Dermis lymphatic vessel endothelial cell (primary cell): Measurements from ENCODE around the gene EN2. TPM values are rescaled to one million over a fixed set of nuclear protein-coding genes. Genes with fewer than 3 reads are reported as not detected.

Source experiments
- total RNA-seq: library from RNA; depleted of rRNA; stranded (reverse); fragments of >200 nt; gene quantifications from 2 replicates; pipeline ENCODE4 v1.2.1, GENCODE V29; 2014

The EN2 gene
- total RNA-seq: under 0.01 TPM in 1 of 2 replicates, not detected in the other

DNA sequence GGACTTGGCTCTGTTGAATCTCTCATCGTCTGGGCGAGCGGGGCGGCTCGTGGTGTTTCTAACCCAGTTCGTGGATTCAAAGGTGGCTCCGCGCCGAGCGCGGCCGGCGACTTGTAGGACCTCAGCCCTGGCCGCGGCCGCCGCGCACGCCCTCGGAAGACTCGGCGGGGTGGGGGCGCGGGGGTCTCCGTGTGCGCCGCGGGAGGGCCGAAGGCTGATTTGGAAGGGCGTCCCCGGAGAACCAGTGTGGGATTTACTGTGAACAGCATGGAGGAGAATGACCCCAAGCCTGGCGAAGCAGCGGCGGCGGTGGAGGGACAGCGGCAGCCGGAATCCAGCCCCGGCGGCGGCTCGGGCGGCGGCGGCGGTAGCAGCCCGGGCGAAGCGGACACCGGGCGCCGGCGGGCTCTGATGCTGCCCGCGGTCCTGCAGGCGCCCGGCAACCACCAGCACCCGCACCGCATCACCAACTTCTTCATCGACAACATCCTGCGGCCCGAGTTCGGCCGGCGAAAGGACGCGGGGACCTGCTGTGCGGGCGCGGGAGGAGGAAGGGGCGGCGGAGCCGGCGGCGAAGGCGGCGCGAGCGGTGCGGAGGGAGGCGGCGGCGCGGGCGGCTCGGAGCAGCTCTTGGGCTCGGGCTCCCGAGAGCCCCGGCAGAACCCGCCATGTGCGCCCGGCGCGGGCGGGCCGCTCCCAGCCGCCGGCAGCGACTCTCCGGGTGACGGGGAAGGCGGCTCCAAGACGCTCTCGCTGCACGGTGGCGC, at the start of gene EN2:
Gene EN2, plus strand, starts transcription at position 19 of the 767 bp plus-strand sequence. Its CDS starts 249 bp downstream, at position 268.

Other genes with a start within 250 kb of the EN2 start
- 33.1 and 43.9 TPM in 2 replicates for gene INSIG1, start 160.3 kb upstream of the EN2 start, total RNA-seq
- gene CNPY1, start 88.4 kb downstream of the EN2 start, total RNA-seq: not detected in 2 replicates
- 18.7 and 22.6 TPM in 2 replicates for gene RBM33, start 186.5 kb downstream of the EN2 start, total RNA-seq